HEK293 (cell line): ENCODE results near the gene EML6.

ENCODE experiments used
- CTCF ChIA-PET: fragments of 350-600 bp; formaldehyde crosslinking; extraction: SDS; loops from one replicate; lab custom pipeline; 2021; ENCODE audit warnings: antibody characterized with exemption; lab: Yijun Ruan, JAX
- POLR2A ChIA-PET: fragments of 300-600 bp; formaldehyde crosslinking; extraction: SDS; loops from one replicate; lab custom pipeline; 2020; ENCODE audit warnings: antibody characterized with exemption, inconsistent platforms; lab: Yijun Ruan, JAX
- H3K27ac ChIP-seq: fragments of 200-500 bp; sonication (Bioruptor generic); 2 replicates; pipeline ENCODE4 v1.5.1; 2014; ENCODE audit warnings: low read depth, low read length, control low read depth, inconsistent platforms; ENCODE audit errors: extremely low read depth
- H3K36me3 ChIP-seq, 2 experiments: fragments of 200-500 bp in 1 of 2; sonication (Bioruptor generic) in 1 of 2; 1 replicate in 1 of 2; 2 replicates in 1 of 2; pipeline ENCODE4 v1.5.1; 2014 to 2017; ENCODE audit warnings: inconsistent platforms in 2 of 2, low read length in 2 of 2; ENCODE audit not compliant: control insufficient read depth in 2 of 2, insufficient read depth in 1 of 2
- H3K4me1 ChIP-seq: fragments of 200-500 bp; sonication (Bioruptor generic); 2 replicates; pipeline ENCODE4 v1.5.1; 2014; ENCODE audit warnings: mild to moderate bottlenecking, low read length, inconsistent platforms; ENCODE audit not compliant: control insufficient read depth, insufficient read depth
- H3K4me3 ChIP-seq: 2 replicates; pipeline ENCODE4 v1.5.1; 2011; ENCODE audit warnings: low read depth, mild to moderate bottlenecking, control low read depth, low read length, moderate library complexity
- H3K9me3 ChIP-seq: fragments of 200-500 bp; sonication (Bioruptor generic); 2 replicates; pipeline ENCODE4 v1.5.1; 2014; ENCODE audit warnings: low read depth, low read length, inconsistent platforms; ENCODE audit not compliant: control insufficient read depth, insufficient read depth
- HOXA7 ChIP-seq: sonication (generic); formaldehyde crosslinking; IDR thresholded peaks from 2 replicates; pipeline ENCODE4 v1.8.1; 2022; ENCODE audit warnings: missing genetic modification reagents, borderline replicate concordance
- KLF10 ChIP-seq: fragments of 450-650 bp; IDR thresholded peaks from 2 replicates; pipeline ENCODE4 v1.5.1; 2018; ENCODE audit warnings: missing biosample characterization, mild to moderate bottlenecking, missing genetic modification characterization
- WT1 ChIP-seq: fragments of 450-650 bp; formaldehyde crosslinking; IDR thresholded peaks from 2 replicates; pipeline ENCODE4 v1.5.1; 2016; ENCODE audit warnings: missing biosample characterization, missing genetic modification characterization
- ZFP41 ChIP-seq: fragments of 450-650 bp; formaldehyde crosslinking; IDR thresholded peaks from 2 replicates; pipeline ENCODE4 v1.5.1; 2016; ENCODE audit warnings: missing biosample characterization, missing genetic modification characterization, borderline replicate concordance
- ZFP69B ChIP-seq: fragments of 450-650 bp; formaldehyde crosslinking; IDR thresholded peaks from 2 replicates; pipeline ENCODE4 v1.5.1; 2016; ENCODE audit warnings: missing biosample characterization, missing genetic modification characterization
- ZNF10 ChIP-seq: fragments of 450-650 bp; formaldehyde crosslinking; IDR thresholded peaks from 2 replicates; pipeline ENCODE4 v1.5.1; 2017; ENCODE audit warnings: missing biosample characterization, missing genetic modification characterization
- ZNF2 ChIP-seq: fragments of 450-650 bp; formaldehyde crosslinking; IDR thresholded peaks from 2 replicates; pipeline ENCODE4 v1.5.1; 2016; ENCODE audit warnings: missing biosample characterization, missing genetic modification characterization
- ZNF221 ChIP-seq: fragments of 450-650 bp; formaldehyde crosslinking; IDR thresholded peaks from 2 replicates; pipeline ENCODE4 v1.5.1; 2017; ENCODE audit warnings: missing biosample characterization, missing genetic modification characterization, borderline replicate concordance
- ZNF423 ChIP-seq: fragments of 450-650 bp; formaldehyde crosslinking; IDR thresholded peaks from 2 replicates; pipeline ENCODE4 v1.5.1; 2016; ENCODE audit warnings: missing biosample characterization, missing genetic modification characterization
- ZNF510 ChIP-seq: fragments of 450-650 bp; formaldehyde crosslinking; IDR thresholded peaks from 2 replicates; pipeline ENCODE4 v1.5.1; 2018; ENCODE audit warnings: mild to moderate bottlenecking, missing genetic modification characterization, missing biosample characterization; ENCODE audit not compliant: insufficient replicate concordance
- ZNF571 ChIP-seq: fragments of 450-650 bp; formaldehyde crosslinking; IDR thresholded peaks from 2 replicates; pipeline ENCODE4 v1.5.0; 2017; ENCODE audit warnings: missing biosample characterization, missing genetic modification characterization
- ZNF596 ChIP-seq: fragments of 450-650 bp; IDR thresholded peaks from 2 replicates; pipeline ENCODE4 v1.5.0; 2018; ENCODE audit warnings: missing biosample characterization, mild to moderate bottlenecking, missing genetic modification characterization, moderate library complexity
- ZNF629 ChIP-seq: fragments of 450-650 bp; formaldehyde crosslinking; IDR thresholded peaks from 2 replicates; pipeline ENCODE4 v1.5.1; 2017; ENCODE audit warnings: missing biosample characterization, missing genetic modification characterization
- ZNF768 ChIP-seq: fragments of 450-650 bp; formaldehyde crosslinking; IDR thresholded peaks from 2 replicates; pipeline ENCODE4 v1.5.1; 2018; ENCODE audit warnings: missing biosample characterization, mild to moderate bottlenecking, missing genetic modification characterization
- TF ChIP-seq, protein P1 (sequence below): fragments of 450-650 bp; formaldehyde crosslinking; IDR thresholded peaks from 2 replicates; pipeline ENCODE4 v1.5.1; 2016; ENCODE audit warnings: missing biosample characterization, missing genetic modification characterization
- TF ChIP-seq, protein P2 (sequence below): fragments of 450-650 bp; formaldehyde crosslinking; IDR thresholded peaks from 2 replicates; pipeline ENCODE4 v1.5.1; 2016; ENCODE audit warnings: missing biosample characterization, missing genetic modification characterization
- TF ChIP-seq, protein P3 (sequence below): fragments of 450-650 bp; formaldehyde crosslinking; IDR thresholded peaks from 2 replicates; pipeline ENCODE4 v1.5.1; 2017; ENCODE audit warnings: missing biosample characterization, mild to moderate bottlenecking, missing genetic modification characterization, moderate library complexity
- TF ChIP-seq, protein P4 (sequence below): fragments of 450-650 bp; formaldehyde crosslinking; IDR thresholded peaks from 2 replicates; pipeline ENCODE4 v1.5.1; 2016; ENCODE audit warnings: missing biosample characterization, missing genetic modification characterization, low read depth

The EML6 gene

DNA sequence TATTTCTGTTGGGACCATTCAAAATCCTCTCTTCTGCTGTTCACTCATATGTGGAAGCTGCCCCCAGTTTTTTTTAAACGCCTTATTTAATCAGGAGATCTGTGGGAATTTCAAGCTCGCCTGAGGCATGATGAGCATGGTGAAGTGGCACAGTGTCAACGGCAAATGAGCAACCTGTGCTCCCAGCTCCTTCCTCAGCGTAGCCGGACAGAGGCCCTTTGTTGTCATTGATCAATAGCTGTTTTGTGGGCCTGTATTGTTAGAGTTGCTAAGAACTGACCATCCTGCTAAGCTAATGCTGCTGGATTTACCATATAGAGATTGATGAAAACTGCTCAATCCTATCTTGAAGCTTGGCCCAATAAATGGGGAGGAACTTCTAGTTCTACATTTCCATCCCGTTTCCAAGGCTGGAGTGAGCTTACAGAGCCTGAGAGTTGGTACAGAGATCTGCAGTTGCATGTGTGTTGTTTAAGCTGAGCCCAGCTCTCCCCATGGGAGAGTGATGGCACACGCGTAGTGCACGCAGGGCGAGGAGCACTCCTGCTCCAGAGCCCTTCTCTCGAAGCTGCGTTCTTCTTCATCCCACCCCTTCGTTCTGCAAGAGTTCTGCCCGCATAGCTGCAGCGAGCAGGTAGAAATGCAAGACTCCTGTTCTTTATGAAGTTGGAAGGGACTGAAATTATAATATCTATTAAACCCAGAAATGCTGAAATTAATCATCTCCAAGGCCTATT is 218.0 kb downstream of the EML6 start:
- no peaks in the 10 kb centered on the region for H3K4me1 ChIP-seq
- H3K36me3 ChIP-seq = no peaks in the 10 kb centered on the region
- CTCF ChIA-PET = interaction anchor here (0.6 kb wide), 1 partner anchor 1464 kb away, joined by 3 read pairs; no protein-coding TSS in a partner anchor
- no peak overlapping the region for H3K27ac ChIP-seq
- TF ChIP-seq KLF10 (tag by site-specific recombination) (no peak), ZFP41 (tag by site-specific recombination) (no peak)
- TF ChIP-seq, protein P1, sequence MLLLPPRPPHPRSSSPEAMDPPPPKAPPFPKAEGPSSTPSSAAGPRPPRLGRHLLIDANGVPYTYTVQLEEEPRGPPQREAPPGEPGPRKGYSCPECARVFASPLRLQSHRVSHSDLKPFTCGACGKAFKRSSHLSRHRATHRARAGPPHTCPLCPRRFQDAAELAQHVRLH (tag by site-specific recombination) = no peak
- TF ChIP-seq, protein P2, sequence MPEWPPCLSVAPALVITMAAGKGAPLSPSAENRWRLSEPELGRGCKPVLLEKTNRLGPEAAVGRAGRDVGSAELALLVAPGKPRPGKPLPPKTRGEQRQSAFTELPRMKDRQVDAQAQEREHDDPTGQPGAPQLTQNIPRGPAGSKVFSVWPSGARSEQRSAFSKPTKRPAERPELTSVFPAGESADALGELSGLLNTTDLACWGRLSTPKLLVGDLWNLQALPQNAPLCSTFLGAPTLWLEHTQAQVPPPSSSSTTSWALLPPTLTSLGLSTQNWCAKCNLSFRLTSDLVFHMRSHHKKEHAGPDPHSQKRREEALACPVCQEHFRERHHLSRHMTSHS (tag by site-specific recombination) = no peak
- POLR2A ChIA-PET = no interaction called here
- H3K9me3 ChIP-seq = no peaks in the 10 kb centered on the region
- H3K4me3 ChIP-seq = no peak overlapping the region

DNA sequence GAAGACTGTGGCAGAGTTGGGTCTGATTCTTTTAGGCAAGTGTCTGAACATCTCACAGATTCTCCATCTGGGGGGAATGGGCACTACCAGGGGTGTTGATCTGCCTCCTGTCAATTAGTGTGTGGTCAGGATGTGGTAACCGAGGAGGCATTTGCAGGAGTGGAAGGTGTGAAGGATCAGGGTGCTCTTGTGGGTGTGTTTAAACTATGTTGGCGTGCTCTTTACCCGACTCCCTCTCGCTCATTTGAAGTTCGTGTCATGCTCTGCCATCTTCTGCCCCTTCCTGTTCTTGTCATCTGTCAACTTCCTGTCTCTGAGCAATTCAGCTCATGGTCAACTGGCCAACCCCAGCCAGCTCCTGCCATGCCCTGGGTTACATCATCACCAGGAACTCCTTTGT is 218.9 kb downstream of the EML6 start:
- CTCF ChIA-PET = interaction anchor here (0.6 kb wide), 1 partner anchor 1465 kb away, joined by 3 read pairs; no protein-coding TSS in a partner anchor
- TF ChIP-seq ZNF510 (no peak), ZNF629 (tag by site-specific recombination) (no peak), ZNF423 (tag by site-specific recombination) (no peak), ZNF596 (tag by site-specific recombination) (no peak), ZNF2 (tag by site-specific recombination) (no peak), ZFP69B (tag by site-specific recombination) (no peak), ZNF10 (no peak), HOXA7 (no peak), KLF10 (tag by site-specific recombination) (no peak), ZNF571 (tag by site-specific recombination) (no peak), ZNF768 (tag by site-specific recombination) (no peak), ZNF221 (no peak)
- TF ChIP-seq, protein P3, sequence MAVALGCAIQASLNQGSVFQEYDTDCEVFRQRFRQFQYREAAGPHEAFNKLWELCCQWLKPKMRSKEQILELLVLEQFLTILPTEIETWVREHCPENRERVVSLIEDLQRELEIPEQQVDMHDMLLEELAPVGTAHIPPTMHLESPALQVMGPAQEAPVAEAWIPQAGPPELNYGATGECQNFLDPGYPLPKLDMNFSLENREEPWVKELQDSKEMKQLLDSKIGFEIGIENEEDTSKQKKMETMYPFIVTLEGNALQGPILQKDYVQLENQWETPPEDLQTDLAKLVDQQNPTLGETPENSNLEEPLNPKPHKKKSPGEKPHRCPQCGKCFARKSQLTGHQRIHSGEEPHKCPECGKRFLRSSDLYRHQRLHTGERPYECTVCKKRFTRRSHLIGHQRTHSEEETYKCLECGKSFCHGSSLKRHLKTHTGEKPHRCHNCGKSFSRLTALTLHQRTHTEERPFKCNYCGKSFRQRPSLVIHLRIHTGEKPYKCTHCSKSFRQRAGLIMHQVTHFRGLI = no peak
- Histone ChIP-seq H3K36me3 (no peaks in the 10 kb centered on the region), H3K4me1 (no peaks in the 10 kb centered on the region), H3K9me3 (no peaks in the 10 kb centered on the region), H3K4me3 (no peak overlapping the region), H3K27ac (no peak overlapping the region)
- POLR2A ChIA-PET = no interaction called here

DNA sequence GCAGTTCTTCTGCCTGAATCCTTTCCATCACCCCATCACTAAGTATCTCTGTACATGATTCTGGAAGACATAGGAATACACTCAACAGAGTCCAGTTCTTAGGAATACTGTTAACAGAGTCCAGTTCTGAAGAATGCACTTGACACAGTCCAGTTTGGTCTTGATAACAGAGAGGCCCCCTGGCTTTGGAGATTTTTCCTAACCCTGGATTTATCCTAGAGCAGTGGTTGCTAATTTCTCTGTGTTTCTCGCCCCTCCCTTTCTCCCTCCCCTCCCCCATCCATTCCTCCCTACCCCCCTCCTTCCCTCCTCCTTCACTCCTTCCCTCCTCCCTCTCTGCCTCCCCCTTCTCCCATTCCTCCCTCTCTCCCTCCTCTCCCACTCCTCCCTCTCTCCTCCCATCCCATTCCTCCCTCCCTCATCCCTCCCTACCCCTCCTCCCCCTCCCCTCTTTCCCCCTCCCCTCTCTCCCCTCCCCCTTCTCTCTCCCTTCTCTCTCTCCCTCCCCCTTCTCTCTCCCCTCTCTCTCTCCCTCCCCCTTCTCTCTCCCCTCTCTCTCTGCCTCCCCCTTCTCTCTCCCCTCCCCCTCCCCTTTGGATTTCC is 221.4 kb downstream of the EML6 start:
- POLR2A ChIA-PET = no interaction called here
- CTCF ChIA-PET = no interaction called here
- H3K27ac ChIP-seq = no peak overlapping the region
- H3K4me1 ChIP-seq = no peaks in the 10 kb centered on the region
- H3K36me3 ChIP-seq = no peaks in the 10 kb centered on the region
- 0 out of 2 replicates have a peak, but pooled peaks have one; percentile 25 for TF ChIP-seq WT1 (tag by site-specific recombination)
- TF ChIP-seq, protein P4, sequence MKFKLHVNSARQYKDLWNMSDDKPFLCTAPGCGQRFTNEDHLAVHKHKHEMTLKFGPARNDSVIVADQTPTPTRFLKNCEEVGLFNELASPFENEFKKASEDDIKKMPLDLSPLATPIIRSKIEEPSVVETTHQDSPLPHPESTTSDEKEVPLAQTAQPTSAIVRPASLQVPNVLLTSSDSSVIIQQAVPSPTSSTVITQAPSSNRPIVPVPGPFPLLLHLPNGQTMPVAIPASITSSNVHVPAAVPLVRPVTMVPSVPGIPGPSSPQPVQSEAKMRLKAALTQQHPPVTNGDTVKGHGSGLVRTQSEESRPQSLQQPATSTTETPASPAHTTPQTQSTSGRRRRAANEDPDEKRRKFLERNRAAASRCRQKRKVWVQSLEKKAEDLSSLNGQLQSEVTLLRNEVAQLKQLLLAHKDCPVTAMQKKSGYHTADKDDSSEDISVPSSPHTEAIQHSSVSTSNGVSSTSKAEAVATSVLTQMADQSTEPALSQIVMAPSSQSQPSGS (tag by site-specific recombination) = no peak
- no peak overlapping the region for H3K4me3 ChIP-seq
- H3K9me3 ChIP-seq = no peaks in the 10 kb centered on the region
